ENCODE results near the gene GNRH2.
"Not testable (repeated sequence)": the region's sequence is repeated elsewhere in the genome, so short reads cannot be mapped to it uniquely, and the experiment has no call there.

The GNRH2 gene

DNA sequence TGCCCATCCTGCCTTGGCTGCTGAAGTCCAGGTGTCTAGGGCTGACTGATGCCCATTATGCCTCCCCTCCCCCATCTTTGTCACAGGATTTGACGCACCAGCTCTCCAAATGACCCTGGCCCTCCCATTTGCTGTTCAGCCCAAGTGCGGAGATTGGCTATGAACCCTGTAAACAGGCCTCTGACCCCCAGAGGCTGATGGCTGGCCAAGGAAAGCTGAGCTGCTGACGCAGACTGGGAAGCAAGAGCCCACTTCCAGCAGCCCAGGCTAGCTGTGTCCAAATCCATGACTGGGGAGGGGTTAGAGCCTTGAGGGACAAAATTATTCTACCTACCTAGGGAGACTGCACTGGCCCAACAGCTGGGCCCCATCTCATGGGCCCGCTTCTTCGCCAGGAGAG is 797 bp upstream of the GNRH2 start:
- no peak for DNase-seq (ENCODE audit: low read depth)

GRCh38 chr20:3044336-3044965 is 1.0 kb downstream of the GNRH2 start:
- DNase-seq (ENCODE audit: low read depth), result no peak

DNA sequence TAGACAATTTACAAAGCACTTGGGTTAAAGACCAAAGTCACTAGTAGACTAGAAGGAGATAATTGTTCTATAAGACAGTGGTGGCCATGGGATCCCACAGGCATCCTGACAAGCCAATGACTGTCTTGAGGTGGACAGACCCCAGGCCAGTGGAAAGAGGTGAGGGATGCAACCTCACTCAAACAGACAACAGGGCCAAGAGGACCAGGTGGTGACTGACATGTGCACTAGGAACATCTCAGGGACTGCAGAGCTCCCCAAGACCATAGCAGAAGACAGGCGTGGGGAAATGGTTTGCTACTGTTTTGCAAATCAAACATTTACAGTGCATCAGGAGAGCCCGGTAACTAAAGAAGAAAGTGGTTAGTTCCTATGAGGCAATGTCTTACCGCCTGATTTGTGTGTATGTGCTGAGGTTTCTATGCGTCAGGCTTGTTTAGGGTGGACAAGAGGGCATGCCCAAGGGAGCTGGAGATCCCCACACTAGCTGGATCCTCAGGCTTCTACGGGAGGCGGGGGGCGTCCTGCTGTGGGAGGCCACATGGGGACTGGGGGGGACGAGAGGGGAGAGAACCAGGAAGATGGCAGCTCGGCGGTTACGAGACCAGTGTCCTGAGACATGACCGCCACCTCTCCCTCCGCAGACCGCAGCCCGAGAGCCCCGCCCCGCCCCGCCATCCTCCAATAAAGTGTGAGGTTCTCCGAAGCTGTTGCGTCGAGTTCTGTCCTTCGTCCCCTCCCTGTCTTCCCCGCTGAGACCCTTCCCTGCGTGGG is 1.8 kb downstream of the GNRH2 start:
- peak; percentile 64 for DNase-seq (ENCODE audit: low read depth)

GRCh38 chr20:3045816-3046676 is 2.6 kb downstream of the GNRH2 start, which contains the start of gene MRPS26:
MRPS26 (plus strand) TSS chr20:3046052; CDS start chr20:3046069, 17 bp downstream.
- DNase-seq (ENCODE audit: low read depth), result peak; percentile 88

GRCh38 chr20:3046677-3047462 is 3.4 kb downstream of the GNRH2 start:
- DNase-seq (ENCODE audit: low read depth), result no peak

DNA sequence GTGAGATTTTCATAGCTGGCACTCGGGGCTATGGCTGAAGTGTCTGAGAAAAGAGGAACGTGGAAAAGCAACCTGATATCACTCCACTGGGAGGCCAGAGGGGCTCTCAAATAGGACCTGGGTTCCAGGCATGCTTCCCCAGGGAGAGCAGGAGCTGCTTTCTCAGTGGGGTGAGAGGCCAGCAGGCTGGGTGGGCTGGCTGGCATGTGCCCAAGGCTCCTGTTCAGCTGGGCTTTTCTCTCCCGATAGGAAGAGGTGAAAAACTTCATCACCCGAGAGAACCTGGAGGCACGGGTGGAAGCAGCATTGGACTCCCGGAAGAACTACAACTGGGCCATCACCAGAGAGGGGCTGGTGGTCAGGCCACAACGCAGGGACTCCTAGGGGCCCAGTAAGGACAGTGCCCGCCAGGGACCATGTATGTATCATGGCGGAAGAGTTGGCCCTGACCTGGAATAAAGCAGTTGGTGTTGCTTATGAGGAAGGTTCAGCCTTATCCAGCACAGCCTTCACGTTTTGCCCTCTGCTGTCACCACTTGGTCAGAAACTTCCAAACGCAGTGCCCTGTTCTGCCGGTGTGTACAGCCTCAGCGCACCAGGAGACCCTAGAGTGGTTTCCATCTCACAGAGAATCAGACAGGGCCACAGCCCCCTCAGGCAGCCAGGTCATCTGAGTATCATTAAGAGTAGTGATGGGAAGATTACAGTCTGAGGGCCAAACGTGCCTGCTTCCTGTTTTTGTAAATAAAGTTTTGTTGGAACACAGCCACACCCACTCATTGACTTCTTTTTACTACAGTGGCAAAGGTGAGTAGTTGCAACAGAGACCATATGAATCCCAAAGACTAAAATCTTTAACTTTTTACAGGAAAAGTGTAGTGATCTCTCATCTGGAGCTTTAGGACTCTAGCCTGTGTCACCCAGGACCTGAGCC is 4.3 kb downstream of the GNRH2 start:
- no peak for DNase-seq (ENCODE audit: low read depth)

DNA sequence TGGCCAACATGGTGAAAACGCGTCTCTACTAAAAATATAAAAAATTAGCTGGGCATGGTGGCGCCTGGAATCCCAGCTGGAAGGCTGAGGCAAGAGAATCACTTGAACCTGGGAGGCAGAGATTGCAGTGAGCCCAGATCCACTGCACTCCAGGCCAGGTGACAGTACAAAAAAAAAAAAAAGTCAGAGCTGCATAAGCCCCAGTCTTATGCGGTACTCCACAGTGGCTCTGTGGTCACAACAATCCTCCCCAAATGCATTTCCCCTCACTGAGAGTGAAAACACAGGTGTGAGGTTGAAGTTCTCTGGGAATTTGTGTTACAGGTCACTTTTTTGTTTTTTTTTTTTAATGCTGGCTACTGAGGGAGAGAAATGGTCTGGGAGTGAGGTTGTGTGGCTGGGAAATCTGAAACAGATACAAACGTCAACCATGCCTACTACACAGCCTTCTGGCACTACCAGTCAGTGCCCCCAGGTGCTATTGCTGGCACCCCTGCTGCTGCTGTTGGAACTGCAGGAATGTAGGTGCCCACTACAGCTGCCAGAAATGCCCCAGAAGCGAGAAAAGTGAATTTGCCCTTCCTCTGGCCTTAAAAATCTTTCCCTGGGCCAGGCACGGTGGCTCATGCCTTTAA is 8.1 kb downstream of the GNRH2 start:
- no peak for DNase-seq (ENCODE audit: low read depth)

- no peak for DNase-seq (ENCODE audit: low read depth)
Observed at GRCh38 chr20:3059489-3059888, 16.1 kb downstream of the GNRH2 start.

GRCh38 chr20:3064119-3064518 is 20.7 kb downstream of the GNRH2 start:
- DNase-seq (ENCODE audit: low read depth), result not testable (repeated sequence)

DNA sequence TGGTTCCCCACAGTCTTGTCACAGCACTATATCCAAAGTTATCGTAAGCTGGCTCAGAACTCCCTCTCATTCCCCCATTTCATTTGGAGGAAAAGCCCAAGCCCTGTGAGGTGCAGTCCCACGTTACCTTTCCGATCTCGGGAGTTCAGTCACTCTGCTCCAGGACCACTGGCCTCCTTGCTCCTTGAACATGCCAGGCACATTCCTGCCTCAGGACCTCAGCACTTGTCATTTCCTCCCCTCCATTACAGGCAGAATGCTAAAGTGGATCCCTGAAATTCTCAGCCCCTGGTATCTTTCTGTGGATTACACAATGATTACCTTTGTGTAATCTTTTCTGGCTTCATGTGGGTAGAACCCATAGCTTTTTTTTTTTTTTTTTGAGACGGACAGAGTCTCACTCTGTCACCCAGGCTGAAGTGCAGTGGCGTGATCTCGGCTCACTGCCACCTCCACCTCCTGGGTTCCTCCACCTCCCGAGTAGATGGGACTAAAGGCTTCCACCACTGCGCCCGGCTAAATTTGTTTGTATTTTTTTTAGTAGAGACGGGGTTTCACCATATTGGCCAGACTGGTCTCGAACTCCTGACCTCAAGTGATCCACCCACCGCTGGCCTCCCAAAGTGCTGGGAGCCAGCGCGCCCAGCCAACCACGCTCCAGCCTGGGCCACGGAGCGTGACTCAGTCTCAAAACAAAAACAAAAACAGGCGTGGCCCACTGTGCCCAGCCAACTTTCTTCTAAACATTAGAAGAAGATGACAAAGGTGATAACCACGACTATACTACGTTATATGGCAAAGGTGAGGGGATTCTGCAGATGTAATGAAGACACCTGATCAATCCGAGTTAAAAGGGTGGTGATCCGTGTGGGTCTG is 24.0 kb downstream of the GNRH2 start:
- no peak for DNase-seq (ENCODE audit: low read depth)

GRCh38 chr20:3068075-3068474 is 24.7 kb downstream of the GNRH2 start:
- no peak for DNase-seq (ENCODE audit: low read depth)

DNA sequence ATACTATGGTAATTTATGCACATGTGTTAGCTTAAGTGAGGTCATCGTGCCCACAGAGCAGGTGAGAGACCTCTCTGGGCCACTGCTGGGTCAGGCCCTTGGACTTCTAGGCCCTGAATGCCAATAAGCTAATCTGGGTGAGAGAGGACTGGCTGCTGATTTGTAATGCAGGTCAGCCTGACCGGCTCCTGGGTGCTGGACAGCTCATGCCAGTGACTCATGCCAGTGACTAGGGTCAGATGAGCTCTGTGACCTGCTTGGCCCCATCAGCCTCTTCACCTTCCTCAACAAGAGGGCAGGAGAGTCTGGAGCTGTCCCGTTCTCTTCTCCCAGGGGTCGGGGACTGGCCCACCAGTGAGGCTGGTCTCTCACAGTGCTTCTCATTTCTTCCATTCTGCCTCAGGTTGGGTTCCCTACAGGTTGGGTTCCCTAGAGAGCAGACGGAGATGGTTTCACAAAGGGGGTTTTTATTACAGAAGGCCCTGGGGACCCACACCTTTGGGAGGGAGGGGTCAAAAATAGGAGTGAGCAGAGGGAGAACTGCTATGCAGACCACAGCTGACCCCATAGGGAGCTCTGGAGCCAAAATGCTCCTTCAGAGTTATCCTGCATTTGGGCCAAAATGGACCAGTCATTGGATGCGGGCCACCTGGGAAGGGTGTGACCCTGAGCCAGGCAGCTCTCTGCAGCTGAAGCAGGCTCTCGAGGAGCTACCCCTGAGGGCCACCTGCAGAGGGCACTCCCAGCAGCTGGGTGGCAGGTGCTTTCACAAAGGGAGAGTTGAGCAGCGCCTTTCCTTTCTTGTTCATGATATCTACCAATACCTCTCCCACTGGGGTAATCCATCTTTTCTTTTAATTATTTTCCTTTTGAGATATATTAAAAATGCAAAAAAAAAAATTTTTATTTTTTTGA is 25.8 kb downstream of the GNRH2 start:
- DNase-seq (ENCODE audit: low read depth), result peak; percentile 21

DNA sequence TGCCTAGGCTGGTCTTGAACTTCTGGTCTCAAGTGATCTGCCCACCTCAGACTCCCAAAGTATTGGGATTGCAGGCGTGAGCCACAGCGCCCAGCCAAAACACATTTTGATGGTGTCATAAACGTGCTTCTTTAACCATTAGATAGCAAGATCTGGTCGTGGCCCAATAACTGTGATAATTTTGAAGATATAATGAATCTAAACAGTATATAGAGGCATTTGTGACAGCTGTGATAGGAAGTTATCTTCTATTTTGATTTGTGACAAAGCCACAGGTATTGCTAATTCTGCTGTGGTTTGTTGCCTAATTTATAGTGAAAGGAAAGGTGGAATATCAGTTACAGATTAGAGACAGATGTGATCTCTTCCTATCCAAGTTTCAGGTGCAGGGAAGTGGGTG is 27.3 kb downstream of the GNRH2 start:
- DNase-seq (ENCODE audit: low read depth), result no peak

GRCh38 chr20:3071266-3071609 is 27.8 kb downstream of the GNRH2 start:
- DNase-seq (ENCODE audit: low read depth), result no peak

- no peak for DNase-seq (ENCODE audit: low read depth)
Observed at GRCh38 chr20:3071610-3072529, 28.4 kb downstream of the GNRH2 start, which contains the start of gene OXT. OXT (plus strand) TSS chr20:3071620; CDS start chr20:3071656, 36 bp downstream.

- DNase-seq (ENCODE audit: low read depth), result no peak
Observed at GRCh38 chr20:3072530-3073250, 29.3 kb downstream of the GNRH2 start.
